GM12864 (cell line): ENCODE results near the gene RIMOC1.

ENCODE experiments used
- DNase-seq: peaks from one replicate; pipeline ENCODE4 v3.0.0-alpha.2; 2011; ENCODE audit warnings: low read depth
- H3K4me3 ChIP-seq: 2 replicates; pipeline ENCODE4 v1.5.1; 2011; ENCODE audit warnings: mild to moderate bottlenecking, low read depth, low read length, control low read depth
- CTCF ChIP-seq: IDR thresholded peaks from 2 replicates; pipeline ENCODE4 v1.5.1; 2011; ENCODE audit warnings: low read depth, mild to moderate bottlenecking, moderate library complexity, low read length, control low read depth, inconsistent platforms; ENCODE audit errors: missing control alignments

The RIMOC1 gene

GRCh38 chr5:41891066-41891707 lies 13.0 kb upstream of the RIMOC1 start:
- no peak overlapping the region for H3K4me3 ChIP-seq
- no peak for TF ChIP-seq CTCF
- no peak for DNase-seq

- DNase-seq: no peak
- no peak overlapping the region for H3K4me3 ChIP-seq
- TF ChIP-seq CTCF: no peak
Measured at GRCh38 chr5:41892031-41892430, 12.1 kb upstream of the RIMOC1 start.

- no peak for TF ChIP-seq CTCF
- H3K4me3 ChIP-seq: no peak overlapping the region
- DNase-seq: no peak
Measured at GRCh38 chr5:41893074-41893851, 10.9 kb upstream of the RIMOC1 start.

- TF ChIP-seq CTCF: no peak
- no peak overlapping the region for H3K4me3 ChIP-seq
- DNase-seq: no peak
Measured at GRCh38 chr5:41896230-41896629, 7.9 kb upstream of the RIMOC1 start.

GRCh38 chr5:41903382-41903891 lies 707 bp upstream of the RIMOC1 start:
- no peak for TF ChIP-seq CTCF
- no peak for DNase-seq
- peak overlapping the region; percentile 61 for H3K4me3 ChIP-seq

GRCh38 chr5:41906151-41906550 lies 2.0 kb downstream of the RIMOC1 start:
- DNase-seq: no peak
- TF ChIP-seq CTCF: no peak
- H3K4me3 ChIP-seq: no peak overlapping the region
